ENCODE data around the gene CCDC138.
"Not testable (repeated sequence)": the region's sequence is repeated elsewhere in the genome, so short reads cannot be mapped to it uniquely, and the experiment has no call there.

Gene CCDC138

DNA sequence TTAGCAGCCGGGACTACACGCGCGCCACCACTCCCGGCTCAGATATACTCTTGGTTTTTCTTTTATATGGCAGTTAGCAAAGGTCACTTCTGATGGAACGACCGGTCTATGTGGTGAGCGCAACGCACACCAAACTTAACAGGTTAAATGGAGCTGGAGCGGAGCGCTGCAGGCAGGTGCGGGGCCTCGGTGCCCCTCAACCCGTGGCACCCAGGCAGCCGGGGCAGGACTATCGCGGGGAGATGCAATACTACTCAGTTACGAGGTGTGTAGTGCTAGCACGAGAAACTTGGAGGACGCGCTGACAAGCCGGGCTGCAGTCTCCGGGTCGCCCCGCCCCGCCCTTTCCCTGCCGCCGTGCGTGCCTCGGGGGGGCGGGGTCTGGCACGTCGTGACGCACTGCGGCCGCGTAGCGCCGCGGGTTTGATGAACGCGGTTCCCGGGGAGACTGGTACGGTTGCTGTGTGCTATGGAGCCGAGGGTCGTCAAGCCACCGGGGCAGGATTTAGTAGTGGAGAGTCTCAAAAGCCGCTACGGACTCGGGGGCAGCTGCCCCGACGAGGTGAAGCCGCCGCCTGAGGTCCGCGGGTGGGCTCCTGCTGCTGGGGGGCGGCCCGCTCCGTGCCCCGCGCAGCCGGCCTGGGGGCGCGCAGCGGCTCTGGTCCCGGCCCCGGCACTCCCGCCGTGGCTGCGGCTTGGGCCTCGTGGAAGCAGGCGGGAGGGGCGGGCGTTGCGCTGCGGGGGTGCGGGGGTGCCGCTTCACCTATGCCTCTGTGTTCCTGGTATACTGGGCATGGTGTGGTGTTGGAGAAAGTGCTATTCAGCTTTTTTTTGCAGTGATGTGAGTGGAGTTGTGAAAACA is at the start of gene CCDC138:
Gene CCDC138 (plus strand): TSS at position 418 of the 862 bp plus-strand sequence. CDS start 52 bp downstream, at position 470.
- peak within 1 kb of the TSS; percentile 73 for H3K4me3 ChIP-seq (ENCODE audit: low read length)
- peak; percentile 90 for DNase-seq (ENCODE audit: low read depth)
- TF ChIP-seq, protein P1, sequence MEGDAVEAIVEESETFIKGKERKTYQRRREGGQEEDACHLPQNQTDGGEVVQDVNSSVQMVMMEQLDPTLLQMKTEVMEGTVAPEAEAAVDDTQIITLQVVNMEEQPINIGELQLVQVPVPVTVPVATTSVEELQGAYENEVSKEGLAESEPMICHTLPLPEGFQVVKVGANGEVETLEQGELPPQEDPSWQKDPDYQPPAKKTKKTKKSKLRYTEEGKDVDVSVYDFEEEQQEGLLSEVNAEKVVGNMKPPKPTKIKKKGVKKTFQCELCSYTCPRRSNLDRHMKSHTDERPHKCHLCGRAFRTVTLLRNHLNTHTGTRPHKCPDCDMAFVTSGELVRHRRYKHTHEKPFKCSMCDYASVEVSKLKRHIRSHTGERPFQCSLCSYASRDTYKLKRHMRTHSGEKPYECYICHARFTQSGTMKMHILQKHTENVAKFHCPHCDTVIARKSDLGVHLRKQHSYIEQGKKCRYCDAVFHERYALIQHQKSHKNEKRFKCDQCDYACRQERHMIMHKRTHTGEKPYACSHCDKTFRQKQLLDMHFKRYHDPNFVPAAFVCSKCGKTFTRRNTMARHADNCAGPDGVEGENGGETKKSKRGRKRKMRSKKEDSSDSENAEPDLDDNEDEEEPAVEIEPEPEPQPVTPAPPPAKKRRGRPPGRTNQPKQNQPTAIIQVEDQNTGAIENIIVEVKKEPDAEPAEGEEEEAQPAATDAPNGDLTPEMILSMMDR (IDR thresholded peaks at IDR 0.05; ENCODE audit: insufficient read depth, low read depth, low read length, missing control alignments): no peak

- H3K4me3 ChIP-seq (ENCODE audit: low read length); DNase-seq (ENCODE audit: low read depth): not testable (repeated sequence)
These were observed 28.6 kb upstream of the CCDC138 start for GRCh38 chr2:108757973-108758372.

GRCh38 chr2:108762618-108763017 is 24.0 kb upstream of the CCDC138 start:
- DNase-seq (ENCODE audit: low read depth); H3K4me3 ChIP-seq (ENCODE audit: low read length): not testable (repeated sequence)

- DNase-seq (ENCODE audit: low read depth): not testable (repeated sequence)
These were observed 19.9 kb upstream of the CCDC138 start for GRCh38 chr2:108766671-108767070.

DNA sequence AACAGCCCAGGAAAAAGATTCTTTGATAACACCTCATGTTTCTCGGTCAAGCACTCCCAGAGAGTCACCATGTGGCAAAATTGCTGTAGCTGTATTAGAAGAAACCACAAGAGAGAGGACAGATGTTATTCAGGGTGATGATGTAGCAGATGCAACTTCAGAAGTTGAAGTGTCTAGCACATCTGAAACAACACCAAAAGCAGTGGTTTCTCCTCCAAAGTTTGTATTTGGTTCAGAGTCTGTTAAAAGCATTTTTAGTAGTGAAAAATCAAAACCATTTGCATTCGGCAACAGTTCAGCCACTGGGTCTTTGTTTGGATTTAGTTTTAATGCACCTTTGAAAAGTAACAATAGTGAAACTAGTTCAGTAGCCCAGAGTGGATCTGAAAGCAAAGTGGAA is 18.7 kb upstream of the CCDC138 start:
- H3K4me3 ChIP-seq (ENCODE audit: low read length); DNase-seq (ENCODE audit: low read depth): not testable (repeated sequence)

More at GRCh38 chr2:108766671-108767070, 19.9 kb upstream of the CCDC138 start:
- not testable (repeated sequence) for H3K4me3 ChIP-seq (ENCODE audit: low read length)

GRCh38 chr2:108776475-108776874 is 10.1 kb upstream of the CCDC138 start:
- TF ChIP-seq, protein P1 (IDR thresholded peaks at IDR 0.05; ENCODE audit: insufficient read depth, low read depth, low read length, missing control alignments): no peak
- H3K4me3 ChIP-seq (ENCODE audit: low read length): no peak overlapping the region
- no peak for DNase-seq (ENCODE audit: low read depth)

DNA sequence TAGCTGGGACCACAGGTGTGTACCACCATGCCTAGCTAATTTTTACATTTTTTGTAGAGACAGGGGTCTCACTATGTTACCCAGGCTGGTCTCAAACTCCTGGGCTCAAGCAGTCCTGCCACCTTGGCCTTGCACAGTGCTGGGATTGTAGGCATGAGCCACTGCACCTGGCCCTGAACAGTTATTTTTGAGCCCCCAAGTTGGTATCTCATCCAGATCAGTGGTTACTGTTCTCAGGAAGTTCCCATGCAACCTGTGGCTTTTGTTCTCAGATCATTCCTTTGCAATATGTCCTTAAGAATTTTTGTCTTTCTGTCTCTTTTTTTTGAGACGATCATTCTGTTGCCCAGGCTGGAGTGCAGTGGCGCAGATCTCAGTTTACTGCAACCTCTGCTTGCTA is 7.7 kb upstream of the CCDC138 start:
- TF ChIP-seq, protein P1 (IDR thresholded peaks at IDR 0.05; ENCODE audit: insufficient read depth, low read depth, low read length, missing control alignments): no peak
- H3K4me3 ChIP-seq (ENCODE audit: low read length): no peak overlapping the region
- DNase-seq (ENCODE audit: low read depth): no peak

GRCh38 chr2:108786008-108786353 is 590 bp upstream of the CCDC138 start:
- peak overlapping the region; percentile 73 for H3K4me3 ChIP-seq (ENCODE audit: low read length)
- TF ChIP-seq, protein P1 (IDR thresholded peaks at IDR 0.05; ENCODE audit: insufficient read depth, low read depth, low read length, missing control alignments): no peak
- DNase-seq (ENCODE audit: low read depth): no peak

- TF ChIP-seq, protein P1 (IDR thresholded peaks at IDR 0.05; ENCODE audit: insufficient read depth, low read depth, low read length, missing control alignments): no peak
- no peak for DNase-seq (ENCODE audit: low read depth)
- H3K4me3 ChIP-seq (ENCODE audit: low read length): peak overlapping the region; percentile 73
These were observed 608 bp downstream of the CCDC138 start for GRCh38 chr2:108787216-108787541.

Data from epithelial cell of esophagus (primary cell).